ENCODE results near the gene LIPC. TPM values are rescaled to one million over a fixed set of nuclear protein-coding genes. Genes with fewer than 3 reads are reported as not detected.

LIPC gene
- polyA plus RNA-seq, 1 donor from 2014 or later: 0.95 TPM

GRCh38 chr15:58398643-58399042, 33.1 kb upstream of the LIPC start:
- no peaks in the 10 kb centered on the region for H3K36me3 Mint-ChIP-seq
- peaks cover 6% of the 10 kb centered on the region for H3K27me3 Mint-ChIP-seq
- H3K4me1 Mint-ChIP-seq: no peaks in the 10 kb centered on the region
- no peaks in the 10 kb centered on the region for H3K9me3 Mint-ChIP-seq
- H3K4me3 Mint-ChIP-seq: no peak overlapping the region
- no peak overlapping the region for H3K27ac Mint-ChIP-seq

GRCh38 chr15:58399739-58400138, 32.1 kb upstream of the LIPC start:
- H3K4me1 Mint-ChIP-seq: no peaks in the 10 kb centered on the region

GRCh38 chr15:58401276-58401675, 30.5 kb upstream of the LIPC start:
- Mint-ChIP-seq H3K27me3 (peaks cover 2% of the 10 kb centered on the region), H3K4me3 (no peak overlapping the region), H3K9me3 (no peaks in the 10 kb centered on the region), H3K27ac (no peak overlapping the region), H3K4me1 (no peaks in the 10 kb centered on the region), H3K36me3 (no peaks in the 10 kb centered on the region)

More at GRCh38 chr15:58399739-58400138, 32.1 kb upstream of the LIPC start:
- Mint-ChIP-seq H3K27me3 (peaks cover 4% of the 10 kb centered on the region), H3K9me3 (no peaks in the 10 kb centered on the region), H3K4me3 (no peak overlapping the region), H3K27ac (peak overlapping the region in 1 of 3 donors; percentile 63), H3K36me3 (no peaks in the 10 kb centered on the region)

GRCh38 chr15:58401991-58402649, 29.7 kb upstream of the LIPC start:
- H3K27me3 Mint-ChIP-seq: no peaks in the 10 kb centered on the region
- no peak overlapping the region for H3K27ac Mint-ChIP-seq

GRCh38 chr15:58403581-58403980, 28.2 kb upstream of the LIPC start:
- peaks cover 0 to 2% (median 0%) of the 10 kb centered on the region in 3 donors for H3K9me3 Mint-ChIP-seq
- H3K27ac Mint-ChIP-seq: no peak overlapping the region
- H3K4me3 Mint-ChIP-seq: no peak overlapping the region
- H3K4me1 Mint-ChIP-seq: peaks cover 0 to 2% (median 0%) of the 10 kb centered on the region in 3 donors
- no peaks in the 10 kb centered on the region for H3K36me3 Mint-ChIP-seq
- H3K27me3 Mint-ChIP-seq: no peaks in the 10 kb centered on the region

More at GRCh38 chr15:58401991-58402649, 29.7 kb upstream of the LIPC start:
- Mint-ChIP-seq H3K4me1 (no peaks in the 10 kb centered on the region), H3K9me3 (no peaks in the 10 kb centered on the region), H3K36me3 (no peaks in the 10 kb centered on the region), H3K4me3 (no peak overlapping the region)

GRCh38 chr15:58404020-58404419, 27.8 kb upstream of the LIPC start:
- Mint-ChIP-seq H3K27ac (no peak overlapping the region), H3K36me3 (no peaks in the 10 kb centered on the region), H3K9me3 (peaks cover 0 to 2% (median 0%) of the 10 kb centered on the region in 3 donors), H3K4me1 (peaks cover 0 to 2% (median 0%) of the 10 kb centered on the region in 3 donors), H3K4me3 (no peak overlapping the region), H3K27me3 (no peaks in the 10 kb centered on the region)

- H3K4me3 Mint-ChIP-seq: no peak overlapping the region
- H3K27ac Mint-ChIP-seq: no peak overlapping the region
- no peaks in the 10 kb centered on the region for H3K36me3 Mint-ChIP-seq
- H3K27me3 Mint-ChIP-seq: no peaks in the 10 kb centered on the region
- H3K9me3 Mint-ChIP-seq: peaks cover 0 to 2% (median 0%) of the 10 kb centered on the region in 3 donors
- H3K4me1 Mint-ChIP-seq: peaks cover 0 to 2% (median 0%) of the 10 kb centered on the region in 3 donors
Measured at GRCh38 chr15:58404722-58405121, 27.1 kb upstream of the LIPC start.

- Mint-ChIP-seq H3K36me3 (no peaks in the 10 kb centered on the region), H3K27ac (no peak overlapping the region), H3K4me3 (no peak overlapping the region), H3K4me1 (peaks cover 0 to 6% (median 0%) of the 10 kb centered on the region in 3 donors), H3K9me3 (peaks cover 0 to 2% (median 0%) of the 10 kb centered on the region in 3 donors), H3K27me3 (no peaks in the 10 kb centered on the region)
Measured at GRCh38 chr15:58405865-58406264, 25.9 kb upstream of the LIPC start.

- Mint-ChIP-seq H3K36me3 (no peaks in the 10 kb centered on the region), H3K4me3 (no peak overlapping the region), H3K27ac (no peak overlapping the region), H3K27me3 (no peaks in the 10 kb centered on the region), H3K9me3 (peaks cover 0 to 2% (median 0%) of the 10 kb centered on the region in 3 donors), H3K4me1 (peaks cover 0 to 6% (median 0%) of the 10 kb centered on the region in 3 donors)
Measured at GRCh38 chr15:58406811-58407210, 25.0 kb upstream of the LIPC start.

- H3K4me3 Mint-ChIP-seq: no peak overlapping the region
Measured at GRCh38 chr15:58407236-58407775, 24.5 kb upstream of the LIPC start.

GRCh38 chr15:58407778-58408177, 24.0 kb upstream of the LIPC start:
- Mint-ChIP-seq H3K36me3 (no peaks in the 10 kb centered on the region), H3K27ac (no peak overlapping the region), H3K9me3 (peaks cover 0 to 2% (median 0%) of the 10 kb centered on the region in 3 donors), H3K4me3 (no peak overlapping the region), H3K4me1 (peaks cover 0 to 6% (median 0%) of the 10 kb centered on the region in 3 donors), H3K27me3 (no peaks in the 10 kb centered on the region)

More at GRCh38 chr15:58407236-58407775, 24.5 kb upstream of the LIPC start:
- Mint-ChIP-seq H3K27ac (no peak overlapping the region), H3K36me3 (no peaks in the 10 kb centered on the region), H3K9me3 (peaks cover 0 to 2% (median 0%) of the 10 kb centered on the region in 3 donors), H3K27me3 (no peaks in the 10 kb centered on the region), H3K4me1 (peaks cover 0 to 6% (median 0%) of the 10 kb centered on the region in 3 donors)

GRCh38 chr15:58409861-58410260, 21.9 kb upstream of the LIPC start:
- H3K4me1 Mint-ChIP-seq: peaks cover 0 to 6% (median 0%) of the 10 kb centered on the region in 3 donors
- H3K4me3 Mint-ChIP-seq: peak overlapping the region in 1 of 4 donors; percentile 37
- peaks cover 0 to 2% (median 0%) of the 10 kb centered on the region in 3 donors for H3K9me3 Mint-ChIP-seq
- no peaks in the 10 kb centered on the region for H3K27me3 Mint-ChIP-seq
- H3K36me3 Mint-ChIP-seq: no peaks in the 10 kb centered on the region
- H3K27ac Mint-ChIP-seq: no peak overlapping the region

- H3K9me3 Mint-ChIP-seq: peaks cover 0 to 2% (median 0%) of the 10 kb centered on the region in 3 donors
- H3K27me3 Mint-ChIP-seq: no peaks in the 10 kb centered on the region
- H3K36me3 Mint-ChIP-seq: peaks cover under 1% of the 10 kb centered on the region
- H3K4me1 Mint-ChIP-seq: peaks cover 0 to 6% (median 0%) of the 10 kb centered on the region in 3 donors
- H3K4me3 Mint-ChIP-seq: peak overlapping the region in 3 of 4 donors; percentile 22 to 65 (median 63)
- H3K27ac Mint-ChIP-seq: no peak overlapping the region
Measured at GRCh38 chr15:58410353-58410752, 21.4 kb upstream of the LIPC start.

GRCh38 chr15:58413253-58413652, 18.5 kb upstream of the LIPC start:
- Mint-ChIP-seq H3K4me1 (peaks cover 0 to 4% (median 0%) of the 10 kb centered on the region in 3 donors), H3K9me3 (peaks cover 3 to 7% (median 6%) of the 10 kb centered on the region in 3 donors), H3K4me3 (no peak overlapping the region), H3K27me3 (peaks cover 1% of the 10 kb centered on the region), H3K36me3 (peaks cover 3% of the 10 kb centered on the region), H3K27ac (no peak overlapping the region)

- Mint-ChIP-seq H3K9me3 (peaks cover 3 to 7% (median 6%) of the 10 kb centered on the region in 3 donors), H3K4me3 (no peak overlapping the region), H3K27me3 (peaks cover 1% of the 10 kb centered on the region), H3K36me3 (peaks cover 3% of the 10 kb centered on the region), H3K4me1 (no peaks in the 10 kb centered on the region), H3K27ac (no peak overlapping the region)
Measured at GRCh38 chr15:58415636-58416035, 16.2 kb upstream of the LIPC start.
